Keratinocyte (primary cell): ENCODE data around the gene CDK14.

ENCODE experiments used
- EZH2 ChIP-seq: IDR thresholded peaks from one replicate; pipeline ENCODE4 v1.6.1; 2012; ENCODE audit warnings: inconsistent platforms, mild to moderate bottlenecking, low read length, moderate library complexity
- TF ChIP-seq, protein P1 (sequence below), 3 experiments: IDR thresholded peaks in 1 of 3; conservative IDR thresholded peaks in 1 of 3; optimal IDR thresholded peaks in 1 of 3; 2 replicates in 2 of 3; 3 replicates in 1 of 3; pipeline versions ENCODE3 to v1.5.1; 2011; ENCODE audit warnings: low read length in 3 of 3, mild to moderate bottlenecking in 3 of 3, moderate library complexity in 2 of 3, control low read depth in 1 of 3, inconsistent platforms in 1 of 3; ENCODE audit not compliant: insufficient read depth in 2 of 3; ENCODE audit errors: extremely low read depth in 1 of 3

DNA sequence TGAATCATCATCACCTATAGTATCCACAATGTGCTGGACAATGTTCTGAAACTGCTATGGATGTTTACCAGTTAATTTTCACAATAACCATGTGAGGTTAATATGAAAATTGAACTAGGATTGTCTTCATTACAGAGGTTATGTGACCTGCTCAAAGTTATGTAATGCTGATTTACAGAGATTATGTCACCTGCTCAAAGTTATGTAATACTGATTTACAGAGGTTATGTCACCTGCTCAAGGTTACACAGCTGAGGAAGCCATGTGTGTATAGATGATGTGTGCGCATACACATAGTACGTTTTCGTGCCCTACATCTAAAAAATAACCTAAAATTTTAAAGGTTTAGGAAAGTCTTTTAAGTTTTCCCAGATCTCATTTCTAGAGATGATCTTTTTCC lies 298.0 kb downstream of the CDK14 start:
- TF ChIP-seq, protein P1, sequence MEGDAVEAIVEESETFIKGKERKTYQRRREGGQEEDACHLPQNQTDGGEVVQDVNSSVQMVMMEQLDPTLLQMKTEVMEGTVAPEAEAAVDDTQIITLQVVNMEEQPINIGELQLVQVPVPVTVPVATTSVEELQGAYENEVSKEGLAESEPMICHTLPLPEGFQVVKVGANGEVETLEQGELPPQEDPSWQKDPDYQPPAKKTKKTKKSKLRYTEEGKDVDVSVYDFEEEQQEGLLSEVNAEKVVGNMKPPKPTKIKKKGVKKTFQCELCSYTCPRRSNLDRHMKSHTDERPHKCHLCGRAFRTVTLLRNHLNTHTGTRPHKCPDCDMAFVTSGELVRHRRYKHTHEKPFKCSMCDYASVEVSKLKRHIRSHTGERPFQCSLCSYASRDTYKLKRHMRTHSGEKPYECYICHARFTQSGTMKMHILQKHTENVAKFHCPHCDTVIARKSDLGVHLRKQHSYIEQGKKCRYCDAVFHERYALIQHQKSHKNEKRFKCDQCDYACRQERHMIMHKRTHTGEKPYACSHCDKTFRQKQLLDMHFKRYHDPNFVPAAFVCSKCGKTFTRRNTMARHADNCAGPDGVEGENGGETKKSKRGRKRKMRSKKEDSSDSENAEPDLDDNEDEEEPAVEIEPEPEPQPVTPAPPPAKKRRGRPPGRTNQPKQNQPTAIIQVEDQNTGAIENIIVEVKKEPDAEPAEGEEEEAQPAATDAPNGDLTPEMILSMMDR (optimal IDR thresholded peaks at IDR 0.05 in 1 of 3, IDR thresholded peaks at IDR 0.05 in 1 of 3, conservative IDR thresholded peaks at IDR 0.05 in 1 of 3; ENCODE audit: extremely low read depth in 1 of 3, insufficient read depth in 2 of 3, low read length in 3 of 3), result no peak
- no peak for TF ChIP-seq EZH2
